GM08714 (cell line): Measurements from ENCODE around the gene PDP2.

ENCODE experiments used
- H3K4me3 ChIP-seq: fragments of 200-500 bp; sonication (Bioruptor generic); 2 replicates; pipeline ENCODE4 v1.5.1; 2014; ENCODE audit warnings: mild to moderate bottlenecking, low read length, inconsistent platforms
- ZNF274 ChIP-seq: IDR thresholded peaks from 2 replicates; pipeline ENCODE4 v1.6.1; 2012; ENCODE audit warnings: mild to moderate bottlenecking, low read depth, low read length

The PDP2 gene

GRCh38 chr16:66908762-66909559 lies 28.6 kb downstream of the PDP2 start:
- TF ChIP-seq ZNF274: no peak
- H3K4me3 ChIP-seq: no peak overlapping the region

- no peak overlapping the region for H3K4me3 ChIP-seq
- no peak for TF ChIP-seq ZNF274
These were observed 30.0 kb downstream of the PDP2 start for GRCh38 chr16:66910175-66910940.

GRCh38 chr16:66911112-66911511 lies 30.8 kb downstream of the PDP2 start:
- no peak for TF ChIP-seq ZNF274
- H3K4me3 ChIP-seq: no peak overlapping the region

GRCh38 chr16:66911801-66912200 lies 31.5 kb downstream of the PDP2 start:
- TF ChIP-seq ZNF274: no peak
- H3K4me3 ChIP-seq: no peak overlapping the region

- no peak for TF ChIP-seq ZNF274
- H3K4me3 ChIP-seq: no peak overlapping the region
These were observed 32.8 kb downstream of the PDP2 start for GRCh38 chr16:66913081-66913480.

- H3K4me3 ChIP-seq: no peak overlapping the region
- no peak for TF ChIP-seq ZNF274
These were observed 33.4 kb downstream of the PDP2 start for GRCh38 chr16:66913711-66914110.

- TF ChIP-seq ZNF274: no peak
- no peak overlapping the region for H3K4me3 ChIP-seq
These were observed 34.2 kb downstream of the PDP2 start for GRCh38 chr16:66914541-66914940.

- H3K4me3 ChIP-seq: no peak overlapping the region
- TF ChIP-seq ZNF274: no peak
These were observed 34.7 kb downstream of the PDP2 start for GRCh38 chr16:66915041-66915440.

GRCh38 chr16:66916518-66916917 lies 36.2 kb downstream of the PDP2 start:
- TF ChIP-seq ZNF274: no peak
- no peak overlapping the region for H3K4me3 ChIP-seq

GRCh38 chr16:66917741-66918140 lies 37.4 kb downstream of the PDP2 start:
- H3K4me3 ChIP-seq: no peak overlapping the region
- no peak for TF ChIP-seq ZNF274

GRCh38 chr16:66918355-66918754 lies 38.0 kb downstream of the PDP2 start:
- no peak overlapping the region for H3K4me3 ChIP-seq
- no peak for TF ChIP-seq ZNF274

- no peak within 1 kb of the TSS for H3K4me3 ChIP-seq
- no peak for TF ChIP-seq ZNF274
These were observed 38.7 kb downstream of the PDP2 start, which contains the start of gene CDH16 for GRCh38 chr16:66918803-66919568. Gene CDH16, minus strand, starts transcription at chr16:66918885. Its CDS starts 820 bp downstream, at chr16:66918065.

GRCh38 chr16:66919569-66920298 lies 39.4 kb downstream of the PDP2 start:
- TF ChIP-seq ZNF274: no peak
- H3K4me3 ChIP-seq: no peak overlapping the region

- no peak overlapping the region for H3K4me3 ChIP-seq
- no peak for TF ChIP-seq ZNF274
These were observed 39.9 kb downstream of the PDP2 start for GRCh38 chr16:66920299-66920590.
